Measurements from ENCODE around the gene GRK1. TPM values are rescaled to one million over a fixed set of nuclear protein-coding genes. Genes with fewer than 3 reads are reported as not detected.

The GRK1 gene
- total and polyA plus RNA-seq, 11 donors, result 0.08 to 1.3 (median 0.16) TPM; not detected in 3

DNA sequence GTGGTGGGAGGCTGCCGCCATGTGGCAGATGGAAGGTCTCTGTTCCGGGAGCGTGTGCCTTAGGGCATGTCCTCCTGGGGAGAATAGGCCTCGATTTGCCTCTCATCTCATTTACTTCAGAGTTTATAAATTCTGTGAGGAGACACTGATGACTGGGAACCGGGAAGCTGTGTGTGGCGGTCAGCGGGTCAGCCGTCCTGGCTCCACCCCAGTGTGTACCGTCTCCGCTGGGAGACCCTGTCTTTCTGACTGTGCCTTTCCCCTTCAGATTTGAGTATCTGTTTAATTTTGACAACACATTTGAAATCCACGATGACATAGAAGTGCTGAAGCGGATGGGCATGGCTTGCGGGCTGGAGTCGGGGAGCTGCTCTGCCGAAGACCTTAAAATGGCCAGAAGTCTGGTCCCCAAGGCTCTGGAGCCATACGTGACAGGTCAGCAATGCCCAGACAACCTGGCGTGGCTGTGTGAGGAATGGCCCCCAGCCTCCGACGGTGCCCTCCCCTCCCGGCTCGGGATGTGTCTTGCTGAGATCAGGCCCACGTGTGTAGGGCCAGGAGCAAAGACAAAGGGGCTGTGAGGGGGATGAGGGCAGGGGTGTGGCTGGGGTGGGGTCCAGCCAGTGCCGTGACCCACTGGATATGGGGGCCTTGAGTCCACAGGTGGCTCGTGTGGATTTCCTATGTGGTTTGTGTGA is 30.6 kb upstream of the GRK1 start:
- Histone ChIP-seq H3K27me3 (no peaks in the 10 kb centered on the region), H3K36me3 (peaks cover 0 to 96% (median 83%) of the 10 kb centered on the region in 9 donors), H3K9me3 (no peaks in the 10 kb centered on the region), H3K4me3 (no peak overlapping the region), H3K4me1 (peaks cover 0 to 3% (median 0%) of the 10 kb centered on the region in 12 donors), H3K27ac (no peak overlapping the region)
- intact Hi-C loops (cut with DNase I), result no loop called here
- DNase-seq (peak in 1 of 5 donors; percentile 15), ATAC-seq (no peak)
- WGBS, 4 donors, result 93 to 98% (median 95%) methylated on average over 24 of the region's 24 CpGs
- TF ChIP-seq CTCF (IDR thresholded peaks at IDR 0.05) (no peak), POLR2A (IDR thresholded peaks at IDR 0.05) (no peak)

DNA sequence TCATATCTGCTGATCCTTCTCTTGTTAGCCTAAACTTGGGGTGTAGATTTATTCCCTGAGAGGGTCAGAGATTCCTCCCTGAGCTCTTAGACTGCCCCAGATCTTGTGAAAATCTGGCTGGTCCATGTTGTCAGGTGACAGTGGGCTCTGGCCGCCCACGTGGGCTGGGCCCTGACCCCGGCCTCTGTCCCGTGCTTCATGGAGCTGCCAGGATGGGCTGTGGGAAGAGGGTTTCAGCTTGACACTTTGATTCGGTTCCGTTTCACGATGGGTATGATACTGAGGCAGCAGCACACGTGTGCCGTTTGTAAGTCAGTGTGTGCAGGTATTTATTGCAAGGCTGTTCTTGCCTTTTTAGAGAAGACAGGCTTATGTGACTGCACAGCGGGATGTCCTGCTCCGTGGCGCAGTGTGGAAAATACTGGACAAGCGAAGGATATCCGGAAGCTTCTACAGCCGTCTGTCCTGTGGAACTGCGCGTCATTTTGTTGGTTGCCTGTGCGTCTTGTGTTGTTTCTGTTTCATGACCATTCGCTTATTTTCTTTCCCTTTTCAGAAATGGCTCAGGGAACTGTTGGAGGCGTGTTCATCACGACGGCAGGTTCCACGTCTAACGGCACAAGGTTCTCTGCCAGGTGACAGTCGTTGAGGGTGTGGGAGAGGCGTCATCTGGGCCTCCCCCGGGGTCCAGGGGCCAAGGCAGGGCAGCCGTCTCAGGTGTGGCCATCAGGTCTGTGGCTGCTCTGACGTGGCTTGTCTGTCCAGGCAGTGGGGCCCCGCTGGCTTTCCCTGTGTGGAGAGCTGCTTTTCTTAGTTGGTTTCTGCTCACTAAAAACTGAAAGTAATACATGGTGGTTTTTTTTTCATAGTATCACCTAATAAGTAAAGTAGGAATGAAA is 29.5 kb upstream of the GRK1 start:
- Histone ChIP-seq H3K27me3 (no peaks in the 10 kb centered on the region), H3K9me3 (no peaks in the 10 kb centered on the region), H3K27ac (no peak overlapping the region), H3K4me3 (no peak overlapping the region), H3K36me3 (peaks cover 0 to 87% (median 77%) of the 10 kb centered on the region in 9 donors), H3K4me1 (peaks cover 0 to 3% (median 0%) of the 10 kb centered on the region in 12 donors)
- ATAC-seq (no peak), DNase-seq (peak in 4 of 5 donors; percentile 2 to 17 (median 10))
- TF ChIP-seq CTCF (IDR thresholded peaks at IDR 0.05), result no peak
- no peak for TF ChIP-seq POLR2A (IDR thresholded peaks at IDR 0.05)
- 94 to 96% (median 94%) methylated on average over 30 of the region's 30 CpGs for WGBS, 4 donors
- intact Hi-C loops (cut with DNase I), result no loop called here

- 97 to 98% (median 97%) methylated on average over 37 of the region's 37 CpGs for WGBS, 4 donors
- TF ChIP-seq CTCF (IDR thresholded peaks at IDR 0.05) (no peak), POLR2A (IDR thresholded peaks at IDR 0.05) (no peak)
- intact Hi-C loops (cut with DNase I), result no loop called here
- Histone ChIP-seq H3K36me3 (peaks cover 0 to 80% (median 70%) of the 10 kb centered on the region in 9 donors), H3K27me3 (no peaks in the 10 kb centered on the region), H3K4me3 (no peak overlapping the region), H3K9me3 (no peaks in the 10 kb centered on the region), H3K4me1 (peaks cover 0 to 3% (median 0%) of the 10 kb centered on the region in 12 donors), H3K27ac (no peak overlapping the region)
- DNase-seq (peak in 3 of 5 donors; percentile 6 to 9 (median 9)), ATAC-seq (no peak)
Measured at GRCh38 chr13:113638173-113638746, 28.8 kb upstream of the GRK1 start.

GRCh38 chr13:113638806-113639205 is 28.2 kb upstream of the GRK1 start:
- no peak overlapping the region for H3K27ac ChIP-seq
- intact Hi-C loops (cut with DNase I), result no loop called here
- no peak for TF ChIP-seq POLR2A (IDR thresholded peaks at IDR 0.05)
- no peak for TF ChIP-seq CTCF (IDR thresholded peaks at IDR 0.05)
- peaks cover 0 to 3% (median 0%) of the 10 kb centered on the region in 12 donors for H3K4me1 ChIP-seq
- H3K9me3 ChIP-seq, result no peaks in the 10 kb centered on the region
- WGBS, 4 donors, result 90 to 96% (median 90%) methylated on average over 8 of the region's 8 CpGs
- ATAC-seq, result no peak
- peak in 2 of 5 donors; percentile 3 to 9 for DNase-seq
- no peaks in the 10 kb centered on the region for H3K27me3 ChIP-seq
- H3K4me3 ChIP-seq, result no peak overlapping the region
- peaks cover 0 to 75% (median 64%) of the 10 kb centered on the region in 9 donors for H3K36me3 ChIP-seq

Measured in heart left ventricle (tissue), 16 donors.